Brain pericyte (primary cell): ENCODE measurements around the gene CAD.

Source experiments
- DNase-seq: peaks from one replicate; pipeline ENCODE4 v3.0.0-alpha.2; 2012; ENCODE audit warnings: low read depth, low spot score

CAD gene

GRCh38 chr2:27223416-27223815 lies 6.2 kb downstream of the CAD start:
- DNase-seq = no peak

GRCh38 chr2:27225526-27225925 lies 8.4 kb downstream of the CAD start:
- no peak for DNase-seq

GRCh38 chr2:27227501-27227900 lies 10.3 kb downstream of the CAD start:
- no peak for DNase-seq

- no peak for DNase-seq
Measured at GRCh38 chr2:27231921-27232320, 14.8 kb downstream of the CAD start.

- DNase-seq = no peak
Measured at GRCh38 chr2:27233341-27233740, 16.2 kb downstream of the CAD start.

GRCh38 chr2:27236136-27236535 lies 19.0 kb downstream of the CAD start:
- DNase-seq = no peak

- DNase-seq = no peak
Measured at GRCh38 chr2:27236626-27237025, 19.5 kb downstream of the CAD start.

- no peak for DNase-seq
Measured at GRCh38 chr2:27237341-27237945, 20.3 kb downstream of the CAD start.

GRCh38 chr2:27238976-27239375 lies 21.8 kb downstream of the CAD start:
- no peak for DNase-seq

GRCh38 chr2:27240406-27240805 lies 23.2 kb downstream of the CAD start:
- DNase-seq = no peak

GRCh38 chr2:27241761-27242613 lies 24.8 kb downstream of the CAD start:
- no peak for DNase-seq

- DNase-seq = no peak
Measured at GRCh38 chr2:27242614-27242951, 25.4 kb downstream of the CAD start.

- no peak for DNase-seq
Measured at GRCh38 chr2:27243391-27244130, 26.4 kb downstream of the CAD start.

- DNase-seq = no peak
Measured at GRCh38 chr2:27245116-27245515, 27.9 kb downstream of the CAD start.

GRCh38 chr2:27245626-27246025 lies 28.5 kb downstream of the CAD start:
- DNase-seq = no peak

GRCh38 chr2:27247893-27248292 lies 30.7 kb downstream of the CAD start:
- DNase-seq = no peak

- no peak for DNase-seq
Measured at GRCh38 chr2:27249159-27249890, 32.2 kb downstream of the CAD start.

GRCh38 chr2:27249891-27250651 lies 32.9 kb downstream of the CAD start:
- no peak for DNase-seq

GRCh38 chr2:27250652-27251379 lies 33.6 kb downstream of the CAD start:
- no peak for DNase-seq

- DNase-seq = no peak
Measured at GRCh38 chr2:27251766-27252165, 34.6 kb downstream of the CAD start.

GRCh38 chr2:27255187-27255586 lies 38.0 kb downstream of the CAD start:
- no peak for DNase-seq
